H9 (cell line): ENCODE measurements around the gene GALNT9. TPM values are rescaled to one million over a fixed set of nuclear protein-coding genes. Genes with fewer than 3 reads are reported as not detected.
A peak's percentile ranks its signal among the peaks of the same experiment; 100 is the strongest.

ENCODE experiments used
- DNase-seq: peaks from one replicate; pipeline ENCODE4 v3.0.0-alpha.2; 2017
- H2AFZ ChIP-seq: one replicate; pipeline ENCODE4 v1.6.1; 2013; ENCODE audit warnings: mild to moderate bottlenecking, low read length, control low read depth, moderate library complexity
- H2AK5ac ChIP-seq: 2 replicates; pipeline ENCODE4 v1.6.1; 2013; ENCODE audit warnings: low read length, control low read depth, mixed read lengths; ENCODE audit not compliant: insufficient read length
- H2BK120ac ChIP-seq: one replicate; pipeline ENCODE4 v1.6.1; 2013; ENCODE audit warnings: low read depth, mild to moderate bottlenecking, low read length, control low read depth, inconsistent platforms; ENCODE audit not compliant: poor library complexity, severe bottlenecking
- H2BK12ac ChIP-seq: 2 replicates; pipeline ENCODE4 v1.6.1; 2013; ENCODE audit warnings: low read length, control low read depth, mixed read lengths, low read depth; ENCODE audit not compliant: insufficient read length
- H2BK15ac ChIP-seq: 2 replicates; pipeline ENCODE4 v1.6.1; 2013; ENCODE audit warnings: low read depth, low read length, control low read depth
- H2BK20ac ChIP-seq: one replicate; pipeline ENCODE4 v1.6.1; 2013; ENCODE audit warnings: low read depth, mild to moderate bottlenecking, low read length, control low read depth, inconsistent platforms; ENCODE audit not compliant: poor library complexity, severe bottlenecking
- H2BK5ac ChIP-seq: 2 replicates; pipeline ENCODE4 v1.6.1; 2013; ENCODE audit warnings: low read length, control low read depth, mixed read lengths; ENCODE audit not compliant: insufficient read length
- H3K14ac ChIP-seq: 2 replicates; pipeline ENCODE4 v1.6.1; 2013; ENCODE audit warnings: low read length, control low read depth; ENCODE audit not compliant: insufficient read depth
- H3K18ac ChIP-seq: 2 replicates; pipeline ENCODE4 v1.6.1; 2013; ENCODE audit warnings: low read depth, mild to moderate bottlenecking, mixed read lengths, low read length, control low read depth; ENCODE audit not compliant: insufficient read length
- H3K23ac ChIP-seq: 2 replicates; pipeline ENCODE4 v1.6.1; 2013; ENCODE audit warnings: low read length, control low read depth, mixed read lengths, low read depth; ENCODE audit not compliant: insufficient read length
- H3K23me2 ChIP-seq: 2 replicates; pipeline ENCODE4 v1.6.1; 2013; ENCODE audit warnings: low read depth, mild to moderate bottlenecking, mixed read lengths, low read length, control low read depth; ENCODE audit not compliant: insufficient read length, poor library complexity, severe bottlenecking
- H3K27ac ChIP-seq: 2 replicates; pipeline ENCODE4 v1.5.1; 2013; ENCODE audit warnings: low read length, control low read depth, mixed read lengths, low read depth; ENCODE audit not compliant: insufficient read length
- H3K27me3 ChIP-seq: 2 replicates; pipeline ENCODE4 v1.6.1; 2013; ENCODE audit warnings: low read length, control low read depth, inconsistent platforms; ENCODE audit not compliant: insufficient read depth
- H3K4ac ChIP-seq: 2 replicates; pipeline ENCODE4 v1.6.1; 2013; ENCODE audit warnings: low read depth, mild to moderate bottlenecking, control low read depth, inconsistent platforms, low read length, moderate library complexity
- H3K4me1 ChIP-seq: 2 replicates; pipeline ENCODE4 v1.6.1; 2013; ENCODE audit warnings: low read length, control low read depth, inconsistent platforms; ENCODE audit not compliant: insufficient read depth
- H3K4me2 ChIP-seq: 2 replicates; pipeline ENCODE4 v1.6.1; 2013; ENCODE audit warnings: low read length, control low read depth, mixed read lengths; ENCODE audit not compliant: insufficient read length, insufficient read depth
- H3K56ac ChIP-seq: 2 replicates; pipeline ENCODE4 v1.6.1; 2013; ENCODE audit warnings: low read depth, mild to moderate bottlenecking, mixed read lengths, low read length, control low read depth; ENCODE audit not compliant: insufficient read length
- H3K79me1 ChIP-seq: 2 replicates; pipeline ENCODE4 v1.6.1; 2013; ENCODE audit warnings: low read depth, mild to moderate bottlenecking, moderate library complexity, low read length, control low read depth, inconsistent platforms; ENCODE audit not compliant: insufficient read depth, poor library complexity, severe bottlenecking
- H3K79me2 ChIP-seq: 2 replicates; pipeline ENCODE4 v1.6.1; 2013; ENCODE audit warnings: low read length, control low read depth, inconsistent platforms; ENCODE audit not compliant: insufficient read depth
- H3K9ac ChIP-seq: 2 replicates; pipeline ENCODE4 v1.6.1; 2013; ENCODE audit warnings: low read length, control low read depth, mixed read lengths; ENCODE audit not compliant: insufficient read length; ENCODE audit errors: extremely low read depth
- H3K9me3 ChIP-seq: one replicate; pipeline ENCODE4 v1.6.1; 2013; ENCODE audit warnings: low read depth, low read length, inconsistent platforms; ENCODE audit not compliant: control insufficient read depth
- H3T11ph ChIP-seq: one replicate; pipeline ENCODE4 v1.6.1; 2013; ENCODE audit warnings: mild to moderate bottlenecking, low read length, control low read depth, inconsistent platforms
- H4K20me1 ChIP-seq: one replicate; pipeline ENCODE4 v1.6.1; 2013; ENCODE audit not compliant: control insufficient read depth, insufficient read length, insufficient read depth
- H4K5ac ChIP-seq: 2 replicates; pipeline ENCODE4 v1.6.1; 2013; ENCODE audit warnings: low read depth, mild to moderate bottlenecking, mixed read lengths, low read length, control low read depth; ENCODE audit not compliant: insufficient read length
- H4K8ac ChIP-seq: replicated peaks from 2 replicates; pipeline ENCODE4 v1.6.1; 2013; ENCODE audit warnings: low read length, control low read depth, mixed read lengths, low read depth; ENCODE audit not compliant: insufficient read length
- H4K91ac ChIP-seq: 2 replicates; pipeline ENCODE4 v1.6.1; 2013; ENCODE audit warnings: low read depth, mild to moderate bottlenecking, moderate library complexity, mixed read lengths, low read length, control low read depth; ENCODE audit not compliant: insufficient read length
- H3K27ac Mint-ChIP-seq, 3 experiments: 2 replicates in 2 of 3; 3 replicates in 1 of 3; pipeline ENCODE4 v1.8.0; 2020 to 2021; ENCODE audit warnings: mixed read lengths in 3 of 3, mild to moderate bottlenecking in 1 of 3, moderate library complexity in 1 of 3
- H3K27me3 Mint-ChIP-seq: 2 replicates; pipeline ENCODE4 v1.8.0; 2021; ENCODE audit warnings: low read depth, mild to moderate bottlenecking, moderate library complexity, mixed read lengths
- H3K36me3 Mint-ChIP-seq, 3 experiments: 2 replicates in 2 of 3; 3 replicates in 1 of 3; pipeline ENCODE4 v1.8.0; 2020 to 2021; ENCODE audit warnings: low read depth in 3 of 3, mixed read lengths in 3 of 3; ENCODE audit not compliant: insufficient read depth in 1 of 3
- H3K4me1 Mint-ChIP-seq, 2 experiments: 2 replicates each; pipeline ENCODE4 v1.8.0; 2020; ENCODE audit warnings: mixed read lengths in 2 of 2
- H3K4me3 Mint-ChIP-seq, 2 experiments: 2 replicates in 1 of 2; 3 replicates in 1 of 2; pipeline ENCODE4 v1.8.0; 2020 to 2021; ENCODE audit warnings: mild to moderate bottlenecking in 2 of 2, mixed read lengths in 2 of 2, moderate library complexity in 1 of 2
- H3K9me3 Mint-ChIP-seq, 2 experiments: 2 replicates in 1 of 2; 3 replicates in 1 of 2; pipeline ENCODE4 v1.8.0; 2020; ENCODE audit warnings: mild to moderate bottlenecking in 2 of 2, mixed read lengths in 2 of 2, moderate library complexity in 1 of 2
- CTCF ChIP-seq: fragments of 200-600 bp; sonication (generic); conservative IDR thresholded peaks from 3 replicates; pipeline ENCODE4 v1.8.0; 2021; ENCODE audit warnings: antibody characterized with exemption, mild to moderate bottlenecking
- WGBS: extraction: QIAGEN DNeasy Blood & Tissue Kit; methylation state at CpG from one replicate; pipeline ENCODE4 v1.1.7; 2013; ENCODE audit warnings: missing lambda C conversion rate, low lambda C conversion rate, mixed read lengths; ENCODE audit not compliant: insufficient read length; ENCODE audit errors: extremely low coverage; 5-methylcytosine and 5-hydroxymethylcytosine counted together
- total RNA-seq: library from RNA; stranded (reverse); gene quantifications from 2 replicates; pipeline ENCODE4 v1.2.1, GENCODE V29; 2021

Gene GALNT9
- total RNA-seq, 1 experiment from 2014 or later, result 0.35 TPM

GRCh38 chr12:132329720-132330548 is 545 bp upstream of the GALNT9 start:
- Histone ChIP-seq H3K9me3 (no peaks in the 10 kb centered on the region), H3K23ac (no peak overlapping the region), H3K14ac (no peak overlapping the region), H2BK15ac (no peak overlapping the region), H3K23me2 (no peaks in the 10 kb centered on the region), H4K8ac (no peak overlapping the region), H3K18ac (no peak overlapping the region), H4K20me1 (no peaks in the 10 kb centered on the region), H2BK20ac (no peak overlapping the region), H3K56ac (no peak overlapping the region), H3K9ac (no peak overlapping the region), H2AK5ac (no peak overlapping the region), H3K27me3 (peaks cover 43% of the 10 kb centered on the region), H3T11ph (no peak overlapping the region), H3K79me1 (no peaks in the 10 kb centered on the region), H2BK12ac (no peak overlapping the region), H3K79me2 (no peaks in the 10 kb centered on the region), H4K5ac (no peak overlapping the region), H3K27ac (no peak overlapping the region), H2BK120ac (no peak overlapping the region), H2AFZ (no peak overlapping the region), H4K91ac (no peak overlapping the region), H2BK5ac (no peak overlapping the region), H3K4me2 (no peak overlapping the region), H3K4me1 (no peaks in the 10 kb centered on the region), H3K4ac (no peak overlapping the region)
- no peak for TF ChIP-seq CTCF
- Mint-ChIP-seq H3K4me3 (peak overlapping the region; percentile 23 to 45; a peak in 3 of 5 replicates), H3K27me3 (peaks cover 89% of the 10 kb centered on the region), H3K4me1 (peaks cover 5 to 16% of the 10 kb centered on the region in 2 experiments), H3K27ac (no peak overlapping the region), H3K36me3 (no peaks in the 10 kb centered on the region), H3K9me3 (peaks cover 0 to 10% of the 10 kb centered on the region in 2 experiments; a peak in 3 of 5 replicates)
- WGBS, result no CpG with 5 or more reads among the region's 49 CpGs
- no peak for DNase-seq
